Measurements from ENCODE around the gene GSTA4.

Gene GSTA4

GRCh38 chr6:53032849-53033248 lies 37.8 kb upstream of the GSTA4 start:
- TF ChIP-seq Cebpa-rat (IDR thresholded peaks at IDR 0.05), result no peak
- H3K4me2 ChIP-seq, result no peak overlapping the region

GRCh38 chr6:53031281-53031680 lies 36.2 kb upstream of the GSTA4 start:
- H3K4me1 ChIP-seq, result no peaks in the 10 kb centered on the region
- H3K27me3 ChIP-seq, result no peaks in the 10 kb centered on the region
- H3K9ac ChIP-seq, result no peak overlapping the region
- no peak overlapping the region for H3K27ac ChIP-seq
- no peak for TF ChIP-seq Cebpa-rat (IDR thresholded peaks at IDR 0.05)
- H3K4me3 ChIP-seq, result no peak overlapping the region
- peaks cover 96% of the 10 kb centered on the region for H3K36me3 ChIP-seq
- H3K9me3 ChIP-seq, result no peaks in the 10 kb centered on the region
- H4K20me1 ChIP-seq, result peaks cover 24% of the 10 kb centered on the region; the same call in 1 of the 2 replicates
- H3K4me2 ChIP-seq, result no peak overlapping the region

More at GRCh38 chr6:53032849-53033248, 37.8 kb upstream of the GSTA4 start:
- Histone ChIP-seq H3K27me3 (no peaks in the 10 kb centered on the region), H3K9ac (no peak overlapping the region), H3K9me3 (no peaks in the 10 kb centered on the region), H3K36me3 (peaks cover 94% of the 10 kb centered on the region), H3K4me3 (no peak overlapping the region), H4K20me1 (peaks cover 25% of the 10 kb centered on the region; the same call in 1 of the 2 replicates), H3K4me1 (no peaks in the 10 kb centered on the region), H3K27ac (no peak overlapping the region)

- no peaks in the 10 kb centered on the region for H3K9me3 ChIP-seq
- no peak overlapping the region for H3K27ac ChIP-seq
- H4K20me1 ChIP-seq, result peaks cover 11% of the 10 kb centered on the region; the same call in 1 of the 2 replicates
- H3K4me3 ChIP-seq, result no peak overlapping the region
- H3K4me1 ChIP-seq, result no peaks in the 10 kb centered on the region
- TF ChIP-seq Cebpa-rat (IDR thresholded peaks at IDR 0.05), result no peak
- no peak overlapping the region for H3K4me2 ChIP-seq
- H3K27me3 ChIP-seq, result no peaks in the 10 kb centered on the region
- no peak overlapping the region for H3K9ac ChIP-seq
- peaks cover 95% of the 10 kb centered on the region for H3K36me3 ChIP-seq
Observed at GRCh38 chr6:53029761-53030160, 34.7 kb upstream of the GSTA4 start.

DNA sequence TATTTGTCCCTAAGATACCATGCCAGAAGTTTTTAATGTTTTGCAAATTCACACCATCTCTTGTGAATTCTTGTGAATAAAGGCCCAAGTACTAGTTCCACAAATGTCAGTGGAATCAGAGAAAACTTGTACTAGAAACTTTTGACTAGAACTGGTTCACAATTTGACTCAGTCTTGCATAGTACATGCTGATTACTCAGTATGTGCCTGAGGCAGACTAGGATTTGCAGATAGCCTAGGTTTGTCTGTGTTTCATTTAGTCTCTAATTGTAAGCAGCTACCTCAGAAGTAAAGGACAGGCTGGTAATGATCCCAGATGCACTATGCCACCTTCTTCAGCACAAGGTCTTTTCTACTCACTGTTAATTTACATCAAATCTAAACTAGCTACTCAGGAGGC lies 34.2 kb upstream of the GSTA4 start:
- no peak overlapping the region for H3K4me3 ChIP-seq
- H4K20me1 ChIP-seq, result peaks cover 6% of the 10 kb centered on the region; the same call in 1 of the 2 replicates
- H3K9ac ChIP-seq, result no peak overlapping the region
- H3K9me3 ChIP-seq, result no peaks in the 10 kb centered on the region
- no peaks in the 10 kb centered on the region for H3K27me3 ChIP-seq
- H3K36me3 ChIP-seq, result peaks cover 95% of the 10 kb centered on the region
- TF ChIP-seq Cebpa-rat (IDR thresholded peaks at IDR 0.05), result no peak
- no peak overlapping the region for H3K27ac ChIP-seq
- no peak overlapping the region for H3K4me2 ChIP-seq
- no peaks in the 10 kb centered on the region for H3K4me1 ChIP-seq

DNA sequence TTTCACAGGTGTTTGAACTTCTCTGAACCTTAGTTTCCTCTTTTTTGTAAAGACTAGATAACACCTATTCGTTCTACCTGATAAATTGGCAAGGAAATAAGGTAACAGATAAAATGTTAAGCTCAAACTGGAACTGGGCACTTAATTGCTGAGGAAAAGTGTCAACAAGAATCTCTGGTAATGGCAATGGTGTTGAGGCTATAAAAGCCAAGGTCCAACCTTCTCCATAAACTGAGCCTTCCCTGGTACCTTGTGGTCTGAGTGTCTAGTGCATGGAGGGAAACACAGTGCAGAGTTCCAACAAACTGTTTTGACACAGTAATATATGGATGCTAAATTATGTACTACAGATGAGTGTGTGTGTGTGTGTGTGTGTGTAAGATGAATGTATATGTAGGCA lies 33.4 kb upstream of the GSTA4 start:
- no peak overlapping the region for H3K4me3 ChIP-seq
- H3K9me3 ChIP-seq, result no peaks in the 10 kb centered on the region
- H3K36me3 ChIP-seq, result peaks cover 95% of the 10 kb centered on the region
- H4K20me1 ChIP-seq, result no peaks in the 10 kb centered on the region
- no peak overlapping the region for H3K9ac ChIP-seq
- no peaks in the 10 kb centered on the region for H3K4me1 ChIP-seq
- no peaks in the 10 kb centered on the region for H3K27me3 ChIP-seq
- no peak overlapping the region for H3K4me2 ChIP-seq
- no peak for TF ChIP-seq Cebpa-rat (IDR thresholded peaks at IDR 0.05)
- no peak overlapping the region for H3K27ac ChIP-seq

DNA sequence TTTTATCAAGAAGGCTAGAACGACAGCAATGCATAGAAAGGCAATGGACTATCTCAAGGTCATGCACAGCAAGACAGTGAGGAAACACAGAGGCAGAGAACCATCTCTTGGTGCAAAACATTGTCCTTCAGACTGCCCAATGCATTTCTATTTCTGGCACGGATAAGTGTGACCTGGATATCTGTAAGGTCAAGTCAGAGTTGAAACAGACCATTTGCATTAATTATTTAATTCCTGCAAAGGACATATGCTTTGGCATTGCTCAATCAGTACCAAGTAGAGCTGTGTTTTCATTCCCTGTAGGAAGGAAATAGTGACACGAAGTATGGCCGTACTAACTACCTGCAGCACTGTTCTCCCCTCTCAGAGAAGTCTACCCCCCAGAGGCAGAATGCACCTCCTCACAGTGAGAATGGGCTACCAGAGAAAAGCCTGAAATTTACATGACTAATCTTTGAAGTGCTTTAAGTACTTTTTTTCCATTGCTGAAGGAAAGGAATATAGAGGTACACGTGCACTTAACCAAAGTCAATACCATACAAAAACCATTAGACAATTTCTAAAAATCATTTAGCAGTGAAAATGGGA lies 32.1 kb upstream of the GSTA4 start:
- Histone ChIP-seq H3K9ac (no peak overlapping the region), H3K36me3 (peaks cover 97% of the 10 kb centered on the region), H3K4me2 (no peak overlapping the region), H4K20me1 (no peaks in the 10 kb centered on the region), H3K27ac (no peak overlapping the region), H3K4me3 (no peak overlapping the region), H3K27me3 (no peaks in the 10 kb centered on the region), H3K9me3 (no peaks in the 10 kb centered on the region), H3K4me1 (no peaks in the 10 kb centered on the region)
- no peak for TF ChIP-seq Cebpa-rat (IDR thresholded peaks at IDR 0.05)

- Histone ChIP-seq H3K36me3 (peaks cover 90% of the 10 kb centered on the region), H3K4me3 (no peak overlapping the region), H3K27me3 (no peaks in the 10 kb centered on the region), H4K20me1 (no peaks in the 10 kb centered on the region), H3K9ac (no peak overlapping the region), H3K4me2 (no peak overlapping the region), H3K27ac (no peak overlapping the region), H3K9me3 (no peaks in the 10 kb centered on the region), H3K4me1 (no peaks in the 10 kb centered on the region)
- TF ChIP-seq Cebpa-rat (IDR thresholded peaks at IDR 0.05), result no peak
Observed at GRCh38 chr6:53026526-53026925, 31.4 kb upstream of the GSTA4 start.

DNA sequence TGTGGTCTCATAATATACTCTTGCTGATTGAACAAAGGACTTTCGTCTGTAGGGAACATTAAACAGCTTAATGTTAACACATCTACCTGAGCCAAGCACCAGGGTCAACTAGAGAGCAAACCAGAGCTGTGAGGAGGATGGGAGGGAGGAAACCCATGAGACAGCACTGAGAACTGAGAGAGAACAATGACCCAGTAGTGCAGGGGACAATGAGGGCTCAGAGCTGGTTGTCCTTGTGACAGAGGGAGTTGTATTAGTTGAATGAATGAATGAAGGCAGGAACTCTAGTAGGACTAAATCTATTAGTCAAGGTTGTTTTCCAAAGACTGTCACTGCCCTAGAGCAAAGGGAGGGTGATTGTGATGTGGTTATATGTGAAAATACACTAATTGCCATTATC lies 28.2 kb upstream of the GSTA4 start:
- H3K4me2 ChIP-seq, result no peak overlapping the region
- no peak for TF ChIP-seq Cebpa-rat (IDR thresholded peaks at IDR 0.05)
- no peaks in the 10 kb centered on the region for H3K27me3 ChIP-seq

DNA sequence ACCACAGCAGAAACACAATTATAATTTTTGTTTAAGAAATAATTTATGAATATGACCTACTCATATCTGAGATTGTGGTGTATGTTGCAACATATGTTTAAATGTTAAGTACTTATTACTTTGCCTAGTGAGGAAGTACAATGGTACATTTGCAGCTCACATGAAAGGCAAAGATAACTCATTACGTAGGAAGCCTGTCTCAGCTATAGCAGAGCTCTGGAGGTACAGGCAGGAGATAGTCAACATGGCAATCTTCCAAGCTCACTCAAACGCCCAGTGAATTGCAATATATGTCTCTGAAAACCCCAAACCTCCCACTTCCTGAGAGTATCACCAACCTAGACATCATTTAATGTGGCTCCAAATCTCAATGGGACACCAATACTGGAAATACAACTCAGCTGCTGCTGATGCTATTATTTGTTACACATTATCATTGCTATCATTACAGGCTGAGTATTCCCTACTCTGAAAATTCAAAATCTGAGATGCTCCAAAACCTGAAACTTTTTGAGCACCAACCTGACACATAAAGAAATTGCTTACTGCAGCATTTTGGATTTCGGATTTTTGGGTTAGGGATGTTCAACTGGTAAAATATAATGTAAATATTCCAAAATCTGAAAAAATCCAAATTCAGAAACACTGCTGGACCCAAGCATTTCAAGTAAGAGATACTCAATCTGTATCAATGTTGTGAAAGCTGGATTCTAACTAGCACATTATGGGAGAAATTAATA lies 25.1 kb upstream of the GSTA4 start:
- no peak overlapping the region for H3K4me2 ChIP-seq

More for the DNA sequence above, 28.2 kb upstream of the GSTA4 start:
- H3K36me3 ChIP-seq, result peaks cover 78% of the 10 kb centered on the region
- no peak overlapping the region for H3K27ac ChIP-seq
- H3K9me3 ChIP-seq, result no peaks in the 10 kb centered on the region
- H3K4me1 ChIP-seq, result no peaks in the 10 kb centered on the region
- no peak overlapping the region for H3K9ac ChIP-seq
- no peaks in the 10 kb centered on the region for H4K20me1 ChIP-seq
- H3K4me3 ChIP-seq, result no peak overlapping the region

GRCh38 chr6:53018446-53018845 lies 23.4 kb upstream of the GSTA4 start:
- H3K4me2 ChIP-seq, result no peak overlapping the region
- no peak for TF ChIP-seq Cebpa-rat (IDR thresholded peaks at IDR 0.05)
- peaks cover 78% of the 10 kb centered on the region for H3K36me3 ChIP-seq
- no peak overlapping the region for H3K9ac ChIP-seq
- no peaks in the 10 kb centered on the region for H4K20me1 ChIP-seq
- no peaks in the 10 kb centered on the region for H3K27me3 ChIP-seq
- H3K27ac ChIP-seq, result no peak overlapping the region
- no peak overlapping the region for H3K4me3 ChIP-seq
- no peaks in the 10 kb centered on the region for H3K4me1 ChIP-seq
- H3K9me3 ChIP-seq, result no peaks in the 10 kb centered on the region

More for the DNA sequence above, 25.1 kb upstream of the GSTA4 start:
- Histone ChIP-seq H3K9me3 (no peaks in the 10 kb centered on the region), H3K9ac (no peak overlapping the region), H3K36me3 (peaks cover 78% of the 10 kb centered on the region), H3K27me3 (no peaks in the 10 kb centered on the region), H3K27ac (no peak overlapping the region), H4K20me1 (no peaks in the 10 kb centered on the region), H3K4me3 (no peak overlapping the region), H3K4me1 (no peaks in the 10 kb centered on the region)
- TF ChIP-seq Cebpa-rat (IDR thresholded peaks at IDR 0.05), result no peak
